ENCODE data around the gene ACO2.

Gene ACO2

DNA sequence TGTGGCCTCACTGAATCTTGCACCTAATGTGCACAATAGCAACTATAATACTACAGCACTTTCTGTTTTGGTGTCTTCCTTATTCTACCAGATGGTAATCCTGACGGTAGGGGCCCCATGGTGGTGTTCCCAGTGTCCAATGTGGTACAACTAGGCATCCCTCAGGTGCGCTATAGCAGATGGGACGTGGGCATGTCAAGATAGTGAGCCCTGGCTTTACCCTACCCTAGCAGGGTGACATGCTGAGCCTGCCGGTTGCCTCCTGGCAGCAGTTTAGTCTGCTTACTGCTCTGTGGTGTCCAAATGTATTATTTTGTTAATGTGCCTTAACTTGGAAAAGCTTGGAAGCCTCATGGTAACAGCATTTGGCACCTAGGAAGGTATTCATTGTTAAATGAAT is 19.2 kb downstream of the ACO2 start:
- in situ Hi-C loops (cut with HindIII; ENCODE audit: low sequenced_read_pairs) = no loop called here

DNA sequence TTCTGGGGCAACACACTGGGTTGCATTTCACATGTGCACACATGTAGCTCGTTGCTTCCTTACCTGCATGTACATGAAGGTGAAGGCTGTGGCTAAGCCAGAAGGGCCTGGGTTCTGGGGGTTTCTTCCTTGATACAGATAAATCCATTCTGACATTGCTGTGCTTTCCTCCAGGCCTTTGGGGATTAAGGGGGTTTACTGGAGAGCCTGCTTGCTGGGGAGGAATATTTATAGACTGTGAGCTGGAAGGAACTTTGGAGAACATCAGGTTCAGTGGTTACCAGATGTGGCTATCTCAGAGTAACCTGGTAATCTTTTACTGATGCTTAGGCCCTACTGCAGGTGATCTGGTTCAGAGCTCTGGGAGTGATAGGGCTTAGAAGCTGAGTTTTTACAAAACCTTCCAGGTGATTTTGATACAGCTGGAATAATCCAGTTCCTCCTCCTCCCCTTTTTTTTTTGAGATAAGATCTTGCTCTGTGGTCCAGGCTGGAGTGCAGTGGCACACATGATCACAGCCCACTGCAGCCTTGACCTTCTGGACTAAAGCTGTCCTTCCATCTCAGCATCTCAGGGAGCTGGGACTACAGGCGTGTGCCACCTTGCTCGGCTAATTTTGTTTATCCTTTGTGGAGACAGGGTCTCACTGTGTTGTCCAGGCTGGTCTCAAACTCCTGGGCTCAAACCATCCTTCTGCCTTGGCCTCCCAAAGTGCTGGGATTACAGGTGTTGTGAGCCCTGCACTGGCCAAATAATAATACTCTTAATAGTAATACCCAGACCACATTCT is 19.9 kb downstream of the ACO2 start:
- in situ Hi-C loops (cut with HindIII; ENCODE audit: low sequenced_read_pairs) = no loop called here

DNA sequence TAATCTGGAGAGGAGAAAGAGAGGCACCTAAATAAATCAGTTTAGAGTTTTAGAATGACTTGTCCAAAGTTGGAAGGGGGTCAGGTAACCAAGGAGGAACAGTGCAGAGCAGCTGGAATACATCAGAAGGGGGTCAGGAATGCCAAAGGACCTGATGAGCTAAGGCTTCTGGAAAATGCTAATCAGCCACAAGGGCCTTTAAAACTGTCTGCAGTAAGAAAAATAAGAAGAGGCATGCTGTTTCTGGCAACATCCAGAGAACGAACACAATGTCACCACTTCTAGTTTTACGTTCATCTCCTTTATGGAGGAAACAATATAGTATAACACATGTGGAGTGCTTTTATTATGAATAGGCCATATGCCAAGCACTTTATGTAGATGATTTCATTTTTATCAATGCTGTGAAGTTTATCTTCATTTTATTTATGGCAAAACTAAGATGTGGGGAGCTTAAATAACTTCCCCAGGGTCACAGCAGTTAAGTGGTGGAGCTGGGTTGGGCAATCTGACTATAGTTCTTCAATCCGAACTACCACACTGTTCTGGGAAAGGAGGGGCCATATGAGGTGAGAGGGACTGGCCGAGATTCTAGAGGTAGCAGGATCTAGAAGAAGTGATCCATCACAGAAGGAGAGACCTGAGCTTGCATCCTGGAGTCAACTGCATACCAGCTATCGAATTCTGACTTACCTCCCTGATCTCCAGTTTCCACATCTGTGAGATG is 22.6 kb downstream of the ACO2 start:
- in situ Hi-C loops (cut with HindIII; ENCODE audit: low sequenced_read_pairs) = no loop called here

DNA sequence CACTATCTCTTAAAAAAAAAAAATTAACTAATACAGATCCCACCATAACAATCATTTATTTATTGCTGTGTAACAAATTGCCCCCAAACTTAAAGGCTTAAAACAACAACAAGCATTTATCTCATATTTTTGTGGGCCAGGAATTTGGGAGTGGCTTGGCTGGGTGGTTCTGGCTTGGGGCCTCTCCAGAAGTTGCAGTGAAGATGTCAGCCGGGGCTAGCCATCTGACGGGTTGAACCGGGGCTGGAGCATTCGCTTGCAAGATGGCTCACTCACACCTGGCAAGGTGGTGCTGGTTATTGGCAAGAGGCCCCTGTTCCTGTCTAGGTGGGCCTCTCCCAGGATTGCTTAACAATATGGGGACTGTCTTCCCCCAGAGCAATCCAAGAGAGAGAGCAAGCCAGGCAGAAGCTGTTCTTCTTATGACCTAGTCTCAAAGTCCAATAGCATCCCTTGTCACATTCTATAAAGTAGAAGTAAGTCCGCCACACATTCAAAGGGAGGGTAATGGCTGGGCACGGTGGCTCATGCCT is 29.5 kb downstream of the ACO2 start:
- in situ Hi-C loops (cut with HindIII; ENCODE audit: low sequenced_read_pairs) = no loop called here

DNA sequence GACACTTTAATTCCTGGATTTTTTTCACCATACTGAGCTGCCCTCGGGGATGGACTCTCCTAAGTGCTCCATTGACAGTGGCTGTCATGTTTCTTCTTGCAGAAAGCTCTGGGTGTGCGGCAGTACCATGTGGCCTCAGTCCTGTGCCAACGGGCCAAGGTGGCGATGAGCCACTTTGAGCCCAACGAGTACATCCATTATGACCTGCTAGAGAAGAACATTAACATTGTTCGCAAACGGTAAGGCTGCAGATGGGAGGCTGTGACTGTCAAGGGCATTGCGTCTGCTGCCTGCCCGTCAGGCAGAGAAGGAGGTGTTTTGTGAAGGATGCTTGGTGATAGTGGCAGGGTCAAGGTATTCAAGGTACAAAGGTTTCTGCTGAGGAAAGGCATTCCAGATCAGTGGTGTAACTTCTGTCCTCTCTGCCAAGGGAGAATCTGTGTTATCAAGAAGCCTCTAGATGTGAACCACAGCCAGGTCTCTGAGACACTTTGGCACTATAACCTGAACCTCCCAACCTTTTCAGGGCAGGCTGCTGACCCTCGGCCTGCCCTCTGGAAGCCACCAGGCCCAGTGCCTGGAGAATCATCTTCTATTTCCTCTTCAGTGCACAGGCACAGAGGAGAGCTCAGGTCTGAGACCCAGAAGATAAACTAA is 30.8 kb downstream of the ACO2 start:
- in situ Hi-C loops (cut with HindIII; ENCODE audit: low sequenced_read_pairs) = no loop called here

DNA sequence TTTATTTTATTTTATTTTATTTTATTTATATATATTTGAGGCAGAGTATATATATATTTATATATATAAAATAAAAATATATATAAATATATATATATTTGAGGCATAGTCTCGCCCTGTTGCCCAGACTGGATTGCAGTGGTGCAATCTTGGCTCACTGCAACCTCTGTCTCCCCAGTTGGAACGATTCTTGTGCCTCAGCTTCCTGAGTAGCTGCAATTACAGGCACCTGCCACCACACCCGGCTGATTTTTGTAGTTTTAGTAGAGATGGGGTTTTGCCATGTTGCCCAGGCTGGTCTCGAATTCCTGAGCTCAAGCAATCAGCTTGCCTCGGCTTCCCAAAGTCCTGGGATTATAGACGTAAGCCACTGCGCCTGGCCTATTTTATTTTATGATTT is 31.4 kb downstream of the ACO2 start:
- in situ Hi-C loops (cut with HindIII; ENCODE audit: low sequenced_read_pairs) = no loop called here

- in situ Hi-C loops (cut with HindIII; ENCODE audit: low sequenced_read_pairs) = no loop called here
Observed at GRCh38 chr22:41501209-41501608, 32.3 kb downstream of the ACO2 start.

GRCh38 chr22:41504397-41504796 is 35.5 kb downstream of the ACO2 start:
- in situ Hi-C loops (cut with HindIII; ENCODE audit: low sequenced_read_pairs) = no loop called here

DNA sequence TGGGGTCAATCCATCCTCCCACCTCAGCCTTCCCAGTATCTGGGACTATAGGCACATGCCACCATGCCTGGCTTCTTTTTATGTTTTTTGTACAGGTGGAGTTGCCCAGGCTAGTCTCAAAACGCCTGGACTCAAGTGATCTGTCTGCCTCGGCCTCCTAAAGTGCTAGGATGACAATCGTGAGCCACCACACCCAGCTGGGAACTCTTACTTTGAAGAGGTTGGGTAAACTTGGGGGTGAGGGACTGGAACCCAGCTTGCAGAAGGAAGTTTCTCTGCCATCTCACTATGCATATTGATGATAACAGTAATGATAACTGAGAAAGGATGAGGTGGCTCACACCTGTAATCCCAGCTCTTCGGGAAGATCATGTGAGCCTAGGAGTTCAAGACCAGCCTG is 35.9 kb downstream of the ACO2 start:
- in situ Hi-C loops (cut with HindIII; ENCODE audit: low sequenced_read_pairs) = no loop called here

GRCh38 chr22:41505511-41506220 is 36.7 kb downstream of the ACO2 start:
- in situ Hi-C loops (cut with HindIII; ENCODE audit: low sequenced_read_pairs) = no loop called here

DNA sequence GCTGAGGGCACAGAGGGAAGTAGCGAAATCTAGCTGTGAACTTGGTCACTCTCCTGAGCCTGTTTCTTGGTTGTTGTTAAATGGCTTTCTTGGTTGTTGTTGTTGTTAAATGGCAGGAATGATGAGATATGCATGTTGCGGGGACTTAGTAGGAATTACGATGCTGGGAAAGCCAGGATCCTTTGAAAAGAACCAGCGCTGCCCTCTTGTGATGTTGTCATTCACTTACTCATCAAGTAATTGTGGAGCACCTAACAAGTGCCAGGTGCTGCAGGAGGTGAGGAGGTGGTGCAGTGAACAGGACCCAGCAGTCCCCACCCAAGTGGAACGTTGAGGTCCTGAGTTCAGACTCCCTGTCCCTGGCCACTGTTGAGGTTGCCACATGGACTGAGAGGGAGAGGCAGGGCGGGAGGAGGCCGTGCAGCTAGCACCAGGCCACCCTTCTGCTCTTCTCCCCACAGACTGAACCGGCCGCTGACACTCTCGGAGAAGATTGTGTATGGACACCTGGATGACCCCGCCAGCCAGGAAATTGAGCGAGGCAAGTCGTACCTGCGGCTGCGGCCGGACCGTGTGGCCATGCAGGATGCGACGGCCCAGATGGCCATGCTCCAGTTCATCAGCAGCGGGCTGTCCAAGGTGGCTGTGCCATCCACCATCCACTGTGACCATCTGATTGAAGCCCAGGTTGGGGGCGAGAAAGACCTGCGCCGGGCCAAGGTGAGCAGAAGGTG is 38.6 kb downstream of the ACO2 start:
- in situ Hi-C loops (cut with HindIII; ENCODE audit: low sequenced_read_pairs) = no loop called here

DNA sequence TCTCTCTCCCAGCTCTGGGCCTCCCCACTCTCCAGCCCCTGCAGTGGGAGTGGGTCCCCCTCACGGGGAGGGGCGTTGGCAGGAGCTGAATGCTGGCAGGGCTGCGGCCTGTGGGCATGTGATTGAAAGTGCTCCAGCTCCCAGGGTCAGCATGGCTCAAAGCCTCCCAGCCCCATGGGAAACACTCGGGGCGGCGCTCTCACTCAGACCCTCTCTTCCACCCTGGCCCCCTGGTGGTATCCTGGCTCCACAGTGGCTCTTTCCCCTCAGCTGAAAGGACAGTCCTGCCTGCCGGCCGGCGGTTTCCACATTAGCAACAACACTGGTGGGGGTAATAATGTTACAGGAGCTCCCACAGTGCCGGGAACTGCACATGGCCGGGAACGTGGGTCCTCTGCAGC is 39.9 kb downstream of the ACO2 start:
- in situ Hi-C loops (cut with HindIII; ENCODE audit: low sequenced_read_pairs) = no loop called here

- in situ Hi-C loops (cut with HindIII; ENCODE audit: low sequenced_read_pairs) = no loop called here
Observed at GRCh38 chr22:41511521-41511968, 42.6 kb downstream of the ACO2 start.

GRCh38 chr22:41512421-41513194 is 43.7 kb downstream of the ACO2 start:
- in situ Hi-C loops (cut with HindIII; ENCODE audit: low sequenced_read_pairs) = no loop called here

DNA sequence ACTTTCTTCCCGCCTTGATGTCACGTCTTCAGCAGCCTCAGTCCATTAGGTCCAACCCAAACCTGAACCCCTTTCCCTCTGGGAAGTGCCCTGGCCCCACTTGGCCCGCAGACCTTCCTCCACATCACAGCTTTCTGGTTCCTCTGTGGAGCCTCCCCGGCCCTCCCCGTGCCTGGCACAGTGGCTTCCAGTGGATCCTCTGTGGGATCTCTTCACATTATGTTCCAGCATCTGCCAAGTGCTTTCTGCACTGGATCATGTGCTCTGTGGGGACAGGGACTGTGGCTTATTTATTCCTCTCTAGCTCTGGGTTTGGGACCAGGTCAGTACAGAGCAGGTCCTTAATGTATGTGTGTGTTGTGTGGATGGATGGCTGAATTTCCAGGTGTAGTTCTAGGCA is 44.5 kb downstream of the ACO2 start:
- in situ Hi-C loops (cut with HindIII; ENCODE audit: low sequenced_read_pairs) = no loop called here

DNA sequence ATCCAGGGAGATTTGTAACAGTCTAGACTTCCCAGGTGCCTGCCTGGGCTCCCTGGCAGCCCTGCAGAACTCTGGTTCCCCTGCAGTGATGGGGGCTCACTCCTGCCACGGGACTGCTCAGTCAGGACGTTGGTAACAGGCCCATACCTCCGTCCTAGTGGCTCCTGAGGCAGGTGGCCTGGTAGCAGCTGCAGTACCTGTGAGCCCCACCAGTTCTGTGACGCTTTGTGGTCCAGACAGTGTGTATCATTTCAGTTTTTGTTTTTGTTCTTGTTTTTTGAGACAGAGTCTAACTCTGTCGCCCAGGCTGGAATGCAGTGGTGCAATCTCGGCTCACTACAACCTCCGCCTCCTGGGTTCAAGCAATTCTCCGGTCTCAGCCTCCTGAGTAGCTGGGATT is 47.5 kb downstream of the ACO2 start:
- in situ Hi-C loops (cut with HindIII; ENCODE audit: low sequenced_read_pairs) = no loop called here

- in situ Hi-C loops (cut with HindIII; ENCODE audit: low sequenced_read_pairs) = no loop called here
Observed at GRCh38 chr22:41517172-41518047, 48.5 kb downstream of the ACO2 start.

DNA sequence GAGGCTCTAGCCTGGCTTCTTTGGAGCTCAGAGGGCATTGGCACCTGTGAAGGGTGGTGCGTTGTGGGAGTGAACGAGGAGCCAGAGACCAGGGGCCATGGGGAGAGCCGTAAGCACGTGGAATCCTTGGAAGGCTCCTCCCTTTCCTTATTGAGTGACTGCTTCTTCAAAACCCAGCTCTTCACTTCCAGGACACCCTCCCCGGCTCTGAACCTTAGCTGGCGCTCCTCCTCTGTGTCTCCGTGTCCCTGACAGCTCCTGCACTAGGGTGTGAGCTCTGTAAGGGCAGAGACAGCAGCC is 49.1 kb downstream of the ACO2 start:
- in situ Hi-C loops (cut with HindIII; ENCODE audit: low sequenced_read_pairs) = no loop called here

GRCh38 chr22:41521126-41521525 is 52.2 kb downstream of the ACO2 start:
- in situ Hi-C loops (cut with HindIII; ENCODE audit: low sequenced_read_pairs) = no loop called here

Measured in DLD1 (cell line).